Measurements from ENCODE around the gene TMEM80.
"Not testable (repeated sequence)": the region's sequence is repeated elsewhere in the genome, so short reads cannot be mapped to it uniquely, and the experiment has no call there.

TMEM80 gene

GRCh38 chr11:695538-696248 is at the start of gene TMEM80:
TSS of gene TMEM80 (plus strand) at chr11:695816. CDS start at chr11:695828, 12 bp downstream.
- Histone ChIP-seq H3K27ac (ENCODE audit: low read depth in 2 of 2, low read length in 2 of 2) (peak within 1 kb of the TSS; percentile 99 to 100), H3K9ac (ENCODE audit: low read depth in 1 of 2, low read length in 2 of 2) (peak within 1 kb of the TSS; percentile 94 to 100), H3K4me3 (ENCODE audit: low read length in 2 of 2) (peak within 1 kb of the TSS; percentile 85 to 93), H3K9me3 (ENCODE audit: control insufficient read depth in 2 of 2, low read length in 2 of 2) (no peaks in the 10 kb centered on the region), H3K36me3 (ENCODE audit: control insufficient read depth in 2 of 2, insufficient read depth in 2 of 2, low read length in 2 of 2) (peaks cover 0 to 12% of the 10 kb centered on the region in 2 donors), H3K4me1 (ENCODE audit: control insufficient read depth in 2 of 2, insufficient read depth in 2 of 2, low read length in 2 of 2) (peaks cover 29 to 44% of the 10 kb centered on the region in 2 donors), H3K27me3 (ENCODE audit: control insufficient read depth in 2 of 2, insufficient read depth in 2 of 2, low read length in 2 of 2) (no peaks in the 10 kb centered on the region)

- Histone ChIP-seq H3K9me3 (ENCODE audit: control insufficient read depth in 2 of 2, low read length in 2 of 2) (no peaks in the 10 kb centered on the region), H3K27ac (ENCODE audit: low read depth in 2 of 2, low read length in 2 of 2) (no peak overlapping the region), H3K36me3 (ENCODE audit: control insufficient read depth in 2 of 2, insufficient read depth in 2 of 2, low read length in 2 of 2) (peaks cover 0 to 3% of the 10 kb centered on the region in 2 donors), H3K4me1 (ENCODE audit: control insufficient read depth in 2 of 2, insufficient read depth in 2 of 2, low read length in 2 of 2) (no peaks in the 10 kb centered on the region), H3K27me3 (ENCODE audit: control insufficient read depth in 2 of 2, insufficient read depth in 2 of 2, low read length in 2 of 2) (no peaks in the 10 kb centered on the region), H3K4me3 (ENCODE audit: low read length in 2 of 2) (no peak overlapping the region), H3K9ac (ENCODE audit: low read depth in 1 of 2, low read length in 2 of 2) (no peak overlapping the region)
Measured at GRCh38 chr11:646214-646613, 49.4 kb upstream of the TMEM80 start.

- H3K4me3 ChIP-seq (ENCODE audit: low read length in 2 of 2); H3K36me3 ChIP-seq (ENCODE audit: control insufficient read depth in 2 of 2, insufficient read depth in 2 of 2, low read length in 2 of 2); H3K9ac ChIP-seq (ENCODE audit: low read depth in 1 of 2, low read length in 2 of 2); H3K9me3 ChIP-seq (ENCODE audit: control insufficient read depth in 2 of 2, low read length in 2 of 2); H3K27ac ChIP-seq (ENCODE audit: low read depth in 2 of 2, low read length in 2 of 2); H3K27me3 ChIP-seq (ENCODE audit: control insufficient read depth in 2 of 2, insufficient read depth in 2 of 2, low read length in 2 of 2); H3K4me1 ChIP-seq (ENCODE audit: control insufficient read depth in 2 of 2, insufficient read depth in 2 of 2, low read length in 2 of 2): not testable (repeated sequence)
Measured at GRCh38 chr11:647672-648158, 47.9 kb upstream of the TMEM80 start.

GRCh38 chr11:650482-650881 is 45.1 kb upstream of the TMEM80 start:
- Histone ChIP-seq H3K4me3 (ENCODE audit: low read length in 2 of 2) (no peak overlapping the region), H3K9ac (ENCODE audit: low read depth in 1 of 2, low read length in 2 of 2) (no peak overlapping the region), H3K9me3 (ENCODE audit: control insufficient read depth in 2 of 2, low read length in 2 of 2) (no peaks in the 10 kb centered on the region), H3K36me3 (ENCODE audit: control insufficient read depth in 2 of 2, insufficient read depth in 2 of 2, low read length in 2 of 2) (peaks cover 0 to 3% of the 10 kb centered on the region in 2 donors), H3K27ac (ENCODE audit: low read depth in 2 of 2, low read length in 2 of 2) (no peak overlapping the region), H3K27me3 (ENCODE audit: control insufficient read depth in 2 of 2, insufficient read depth in 2 of 2, low read length in 2 of 2) (no peaks in the 10 kb centered on the region), H3K4me1 (ENCODE audit: control insufficient read depth in 2 of 2, insufficient read depth in 2 of 2, low read length in 2 of 2) (peaks cover 5 to 6% of the 10 kb centered on the region in 2 donors)

GRCh38 chr11:653136-653535 is 42.5 kb upstream of the TMEM80 start:
- not testable (repeated sequence) for H3K27me3 ChIP-seq (ENCODE audit: control insufficient read depth in 2 of 2, insufficient read depth in 2 of 2, low read length in 2 of 2); H3K9me3 ChIP-seq (ENCODE audit: control insufficient read depth in 2 of 2, low read length in 2 of 2); H3K4me3 ChIP-seq (ENCODE audit: low read length in 2 of 2); H3K4me1 ChIP-seq (ENCODE audit: control insufficient read depth in 2 of 2, insufficient read depth in 2 of 2, low read length in 2 of 2); H3K9ac ChIP-seq (ENCODE audit: low read depth in 1 of 2, low read length in 2 of 2); H3K36me3 ChIP-seq (ENCODE audit: control insufficient read depth in 2 of 2, insufficient read depth in 2 of 2, low read length in 2 of 2); H3K27ac ChIP-seq (ENCODE audit: low read depth in 2 of 2, low read length in 2 of 2)

- H3K27ac ChIP-seq (ENCODE audit: low read depth in 2 of 2, low read length in 2 of 2), result no peak overlapping the region
- no peaks in the 10 kb centered on the region for H3K27me3 ChIP-seq (ENCODE audit: control insufficient read depth in 2 of 2, insufficient read depth in 2 of 2, low read length in 2 of 2)
- no peaks in the 10 kb centered on the region for H3K9me3 ChIP-seq (ENCODE audit: control insufficient read depth in 2 of 2, low read length in 2 of 2)
- H3K9ac ChIP-seq (ENCODE audit: low read depth in 1 of 2, low read length in 2 of 2), result no peak overlapping the region
- H3K36me3 ChIP-seq (ENCODE audit: control insufficient read depth in 2 of 2, insufficient read depth in 2 of 2, low read length in 2 of 2), result peaks cover 3 to 6% of the 10 kb centered on the region in 2 donors
- H3K4me1 ChIP-seq (ENCODE audit: control insufficient read depth in 2 of 2, insufficient read depth in 2 of 2, low read length in 2 of 2), result peaks cover 6 to 7% of the 10 kb centered on the region in 2 donors
- no peak overlapping the region for H3K4me3 ChIP-seq (ENCODE audit: low read length in 2 of 2)
Measured at GRCh38 chr11:653837-654236, 41.8 kb upstream of the TMEM80 start.

- not testable (repeated sequence) for H3K4me1 ChIP-seq (ENCODE audit: control insufficient read depth in 2 of 2, insufficient read depth in 2 of 2, low read length in 2 of 2); H3K27ac ChIP-seq (ENCODE audit: low read depth in 2 of 2, low read length in 2 of 2); H3K4me3 ChIP-seq (ENCODE audit: low read length in 2 of 2)
Measured at GRCh38 chr11:654444-654843, 41.2 kb upstream of the TMEM80 start.

GRCh38 chr11:655036-655726 is 40.4 kb upstream of the TMEM80 start:
- no peak overlapping the region for H3K27ac ChIP-seq (ENCODE audit: low read depth in 2 of 2, low read length in 2 of 2)
- peaks cover 6 to 7% of the 10 kb centered on the region in 2 donors for H3K4me1 ChIP-seq (ENCODE audit: control insufficient read depth in 2 of 2, insufficient read depth in 2 of 2, low read length in 2 of 2)
- H3K4me3 ChIP-seq (ENCODE audit: low read length in 2 of 2), result no peak overlapping the region
- no peak overlapping the region for H3K9ac ChIP-seq (ENCODE audit: low read depth in 1 of 2, low read length in 2 of 2)
- H3K9me3 ChIP-seq (ENCODE audit: control insufficient read depth in 2 of 2, low read length in 2 of 2), result no peaks in the 10 kb centered on the region
- H3K36me3 ChIP-seq (ENCODE audit: control insufficient read depth in 2 of 2, insufficient read depth in 2 of 2, low read length in 2 of 2), result peaks cover 9 to 12% of the 10 kb centered on the region in 2 donors
- H3K27me3 ChIP-seq (ENCODE audit: control insufficient read depth in 2 of 2, insufficient read depth in 2 of 2, low read length in 2 of 2), result no peaks in the 10 kb centered on the region

More at GRCh38 chr11:654444-654843, 41.2 kb upstream of the TMEM80 start:
- H3K9me3 ChIP-seq (ENCODE audit: control insufficient read depth in 2 of 2, low read length in 2 of 2); H3K9ac ChIP-seq (ENCODE audit: low read depth in 1 of 2, low read length in 2 of 2); H3K36me3 ChIP-seq (ENCODE audit: control insufficient read depth in 2 of 2, insufficient read depth in 2 of 2, low read length in 2 of 2); H3K27me3 ChIP-seq (ENCODE audit: control insufficient read depth in 2 of 2, insufficient read depth in 2 of 2, low read length in 2 of 2): not testable (repeated sequence)

- Histone ChIP-seq H3K27me3 (ENCODE audit: control insufficient read depth in 2 of 2, insufficient read depth in 2 of 2, low read length in 2 of 2) (no peaks in the 10 kb centered on the region), H3K36me3 (ENCODE audit: control insufficient read depth in 2 of 2, insufficient read depth in 2 of 2, low read length in 2 of 2) (peaks cover 10 to 12% of the 10 kb centered on the region in 2 donors), H3K4me1 (ENCODE audit: control insufficient read depth in 2 of 2, insufficient read depth in 2 of 2, low read length in 2 of 2) (peaks cover 6 to 7% of the 10 kb centered on the region in 2 donors), H3K27ac (ENCODE audit: low read depth in 2 of 2, low read length in 2 of 2) (no peak overlapping the region), H3K9ac (ENCODE audit: low read depth in 1 of 2, low read length in 2 of 2) (no peak overlapping the region), H3K4me3 (ENCODE audit: low read length in 2 of 2) (no peak overlapping the region), H3K9me3 (ENCODE audit: control insufficient read depth in 2 of 2, low read length in 2 of 2) (no peaks in the 10 kb centered on the region)
Measured at GRCh38 chr11:656426-656825, 39.2 kb upstream of the TMEM80 start.

- Histone ChIP-seq H3K4me1 (ENCODE audit: control insufficient read depth in 2 of 2, insufficient read depth in 2 of 2, low read length in 2 of 2) (peaks cover 6 to 7% of the 10 kb centered on the region in 2 donors), H3K27me3 (ENCODE audit: control insufficient read depth in 2 of 2, insufficient read depth in 2 of 2, low read length in 2 of 2) (no peaks in the 10 kb centered on the region), H3K36me3 (ENCODE audit: control insufficient read depth in 2 of 2, insufficient read depth in 2 of 2, low read length in 2 of 2) (peaks cover 10 to 12% of the 10 kb centered on the region in 2 donors), H3K27ac (ENCODE audit: low read depth in 2 of 2, low read length in 2 of 2) (no peak overlapping the region), H3K4me3 (ENCODE audit: low read length in 2 of 2) (no peak overlapping the region), H3K9ac (ENCODE audit: low read depth in 1 of 2, low read length in 2 of 2) (no peak overlapping the region), H3K9me3 (ENCODE audit: control insufficient read depth in 2 of 2, low read length in 2 of 2) (no peaks in the 10 kb centered on the region)
Measured at GRCh38 chr11:656866-657265, 38.8 kb upstream of the TMEM80 start.
